ENCODE data around the gene PSMC4.

- TF ChIP-seq EZH2phosphoT487 (IDR thresholded peaks at IDR 0.05; ENCODE audit: insufficient read depth, low read depth) (no peak), EZH2 (IDR thresholded peaks at IDR 0.05; ENCODE audit: insufficient read depth, poor library complexity, severe bottlenecking) (no peak)
Observed at GRCh38 chr19:39951065-39951650, 19.8 kb upstream of the PSMC4 start.

Data from GM23248 (cell line).